Small intestine (tissue), 7 donors: Measurements from ENCODE around the gene C17orf113. TPM values are rescaled to one million over a fixed set of nuclear protein-coding genes. Genes with fewer than 3 reads are reported as not detected.

Source experiments
- DNase-seq, 2 donors: peaks; one replicate each; pipeline versions ENCODE4 v3.0.0 to v3.0.0-alpha.2; 2013
- FAIRE-seq: peaks from 2 replicates; lab custom pipeline; 2012; peaks lifted over from hg19 to GRCh38; lab: Jason Lieb, UNC
- H3K27ac ChIP-seq, 3 donors: one replicate each; pipeline ENCODE4 v1.5.1; 2013; ENCODE audit warnings: low read length in 2 of 3, mild to moderate bottlenecking in 2 of 3, control low read depth in 1 of 3, inconsistent platforms in 1 of 3, low read depth in 1 of 3, moderate library complexity in 1 of 3
- H3K27me3 ChIP-seq, 3 donors: one replicate each; pipeline ENCODE4 v1.6.1; 2013; ENCODE audit warnings: low read length in 3 of 3, inconsistent platforms in 1 of 3; ENCODE audit not compliant: control insufficient read depth in 3 of 3, insufficient read depth in 3 of 3
- H3K36me3 ChIP-seq, 3 donors: one replicate each; pipeline ENCODE4 v1.6.1; 2013; ENCODE audit warnings: low read length in 3 of 3, inconsistent platforms in 1 of 3, low read depth in 1 of 3, mild to moderate bottlenecking in 1 of 3, moderate library complexity in 1 of 3; ENCODE audit not compliant: control insufficient read depth in 3 of 3, insufficient read depth in 2 of 3
- H3K4me1 ChIP-seq, 3 donors: one replicate each; pipeline ENCODE4 v1.6.1; 2013; ENCODE audit warnings: low read length in 2 of 3, inconsistent platforms in 1 of 3, low read depth in 1 of 3, mild to moderate bottlenecking in 1 of 3, moderate library complexity in 1 of 3; ENCODE audit not compliant: control insufficient read depth in 3 of 3, insufficient read depth in 2 of 3
- H3K4me3 ChIP-seq, 3 donors: one replicate each; pipeline ENCODE4 v1.5.1; 2013; ENCODE audit warnings: low read length in 3 of 3, control low read depth in 1 of 3, inconsistent platforms in 1 of 3, low read depth in 1 of 3, mild to moderate bottlenecking in 1 of 3, moderate library complexity in 1 of 3
- H3K9me3 ChIP-seq, 2 donors: one replicate each; pipeline ENCODE4 v1.6.1; 2013; ENCODE audit warnings: low read depth in 1 of 2, low read length in 1 of 2; ENCODE audit not compliant: control insufficient read depth in 2 of 2, insufficient read depth in 1 of 2
- WGBS, 3 donors: extraction: QIAGEN DNeasy Blood & Tissue Kit; methylation state at CpG; one replicate each; pipeline ENCODE4 v1.1.7; 2013; 5-methylcytosine and 5-hydroxymethylcytosine counted together
- polyA plus RNA-seq, 4 donors: library from polyadenylated mRNA; stranded (reverse) in 3 of 4; unstranded in 1 of 4; fragments of 200-250 nt in 3 of 4; fragments of 120-200 nt in 1 of 4; gene quantifications; one replicate each; pipeline versions ENCODE4 v1.2.1 to v1.2.3, GENCODE V29; 2013
- donor health status: healthy with polysubstance abuse.
- donor health status: control.
- donor health status: control.
- donor health status: Bipolar disorder and iron deficiency.
- donor health status: healthy.

C17orf113 gene
- polyA plus RNA-seq, 4 donors, result 0.22 to 3.4 (median 0.52) TPM

- no peak overlapping the region for H3K4me3 ChIP-seq
- no peak overlapping the region for H3K27ac ChIP-seq
- H3K9me3 ChIP-seq, result no peaks in the 10 kb centered on the region
- no peaks in the 10 kb centered on the region for H3K4me1 ChIP-seq
- DNase-seq (no peak), FAIRE-seq (no peak)
- 89 to 91% (median 89%) methylated on average over 20 of the region's 20 CpGs for WGBS, 3 donors
- peaks cover 0 to 16% (median 0%) of the 10 kb centered on the region in 3 donors for H3K36me3 ChIP-seq
- H3K27me3 ChIP-seq, result peaks cover 0 to 13% (median 4%) of the 10 kb centered on the region in 3 donors
Observed at GRCh38 chr17:42042598-42043319, 7.6 kb downstream of the C17orf113 start.

- FAIRE-seq (no peak), DNase-seq (no peak)
- Histone ChIP-seq H3K4me3 (no peak overlapping the region), H3K9me3 (no peaks in the 10 kb centered on the region), H3K27ac (no peak overlapping the region), H3K4me1 (no peaks in the 10 kb centered on the region), H3K36me3 (peaks cover 0 to 16% (median 0%) of the 10 kb centered on the region in 3 donors), H3K27me3 (peaks cover 0 to 13% (median 4%) of the 10 kb centered on the region in 3 donors)
Observed at GRCh38 chr17:42041619-42042018, 8.8 kb downstream of the C17orf113 start.

GRCh38 chr17:42040818-42041217, 9.6 kb downstream of the C17orf113 start:
- Histone ChIP-seq H3K4me1 (no peaks in the 10 kb centered on the region), H3K9me3 (no peaks in the 10 kb centered on the region), H3K36me3 (peaks cover 0 to 14% (median 0%) of the 10 kb centered on the region in 3 donors), H3K27me3 (peaks cover 0 to 13% (median 4%) of the 10 kb centered on the region in 3 donors), H3K4me3 (no peak overlapping the region), H3K27ac (no peak overlapping the region)
- no peak for FAIRE-seq
- WGBS, 3 donors, result 94 to 97% (median 96%) methylated on average over 10 of the region's 10 CpGs
- DNase-seq, result no peak

- H3K4me1 ChIP-seq, result no peaks in the 10 kb centered on the region
- peaks cover 0 to 13% (median 4%) of the 10 kb centered on the region in 3 donors for H3K27me3 ChIP-seq
- peaks cover 0 to 13% (median 0%) of the 10 kb centered on the region in 3 donors for H3K36me3 ChIP-seq
- WGBS, 3 donors, result 39 to 51% (median 41%) methylated on average over 61 to 77 of the region's 77 CpGs
- H3K4me3 ChIP-seq, result peak overlapping the region in 1 of 3 donors; percentile 12
- no peaks in the 10 kb centered on the region for H3K9me3 ChIP-seq
- FAIRE-seq (no peak), DNase-seq (peak in 1 of 2 donors; percentile 39)
- H3K27ac ChIP-seq, result no peak overlapping the region
Observed at GRCh38 chr17:42039794-42040763, 10.3 kb downstream of the C17orf113 start.

GRCh38 chr17:42038221-42038973, 12.0 kb downstream of the C17orf113 start:
- Histone ChIP-seq H3K9me3 (no peaks in the 10 kb centered on the region), H3K27me3 (peaks cover 0 to 13% (median 4%) of the 10 kb centered on the region in 3 donors), H3K4me3 (no peak overlapping the region), H3K36me3 (peaks cover 0 to 11% (median 0%) of the 10 kb centered on the region in 3 donors), H3K4me1 (no peaks in the 10 kb centered on the region), H3K27ac (no peak overlapping the region)
- 70 to 74% (median 71%) methylated on average over 5 of the region's 5 CpGs for WGBS, 3 donors
- FAIRE-seq (no peak), DNase-seq (no peak)

- no peaks in the 10 kb centered on the region for H3K36me3 ChIP-seq
- no peak for DNase-seq
- no peak overlapping the region for H3K27ac ChIP-seq
- H3K4me1 ChIP-seq, result no peaks in the 10 kb centered on the region
- peaks cover 0 to 5% (median 0%) of the 10 kb centered on the region in 3 donors for H3K27me3 ChIP-seq
- no peak for FAIRE-seq
- H3K9me3 ChIP-seq, result no peaks in the 10 kb centered on the region
- no peak overlapping the region for H3K4me3 ChIP-seq
- WGBS, 3 donors, result 34 to 44% (median 43%) methylated on average over 5 to 6 of the region's 6 CpGs
Observed at GRCh38 chr17:42034059-42034458, 16.3 kb downstream of the C17orf113 start.

GRCh38 chr17:42031584-42031983, 18.8 kb downstream of the C17orf113 start:
- Histone ChIP-seq H3K27ac (no peak overlapping the region), H3K27me3 (peaks cover 0 to 7% (median 0%) of the 10 kb centered on the region in 3 donors), H3K9me3 (no peaks in the 10 kb centered on the region), H3K4me3 (no peak overlapping the region), H3K4me1 (no peaks in the 10 kb centered on the region), H3K36me3 (no peaks in the 10 kb centered on the region)
- 66 to 74% (median 73%) methylated on average over 6 of the region's 6 CpGs for WGBS, 3 donors
- FAIRE-seq (no peak), DNase-seq (no peak)

- Histone ChIP-seq H3K27me3 (peaks cover 0 to 7% (median 0%) of the 10 kb centered on the region in 3 donors), H3K9me3 (no peaks in the 10 kb centered on the region), H3K36me3 (peaks cover 0 to 27% (median 3%) of the 10 kb centered on the region in 3 donors), H3K4me3 (no peak overlapping the region), H3K4me1 (peaks cover 0 to 13% (median 4%) of the 10 kb centered on the region in 3 donors), H3K27ac (no peak overlapping the region)
- WGBS, 3 donors, result 78 to 81% (median 79%) methylated on average over 7 of the region's 7 CpGs
- FAIRE-seq (no peak), DNase-seq (no peak)
Observed at GRCh38 chr17:42028791-42029127, 21.6 kb downstream of the C17orf113 start.
